ENCODE measurements around the gene TMPRSS4. TPM values are rescaled to one million over a fixed set of nuclear protein-coding genes. Genes with fewer than 3 reads are reported as not detected.

TMPRSS4 gene
- total RNA-seq, 5 donors from 2014 or later (not counting 1 experiment from before 2014, with no cell fraction given), result 0.51 to 0.66 TPM; not detected in 3

GRCh38 chr11:118135051-118135795, 58.3 kb downstream of the TMPRSS4 start:
- Histone ChIP-seq H3K27ac (ENCODE audit: low read length) (no peak overlapping the region), H3K4me1 (ENCODE audit: control insufficient read depth in 1 of 2, extremely low read depth in 1 of 2, insufficient read depth in 2 of 2, low read length in 2 of 2) (no peaks in the 10 kb centered on the region), H3K9me3 (no peaks in the 10 kb centered on the region), H3K27me3 (replicated peaks in 1 of 2; ENCODE audit: control insufficient read depth in 2 of 2, extremely low read depth in 1 of 2, insufficient read depth in 2 of 2, low read length in 1 of 2) (peaks cover 0 to 48% of the 10 kb centered on the region in 2 experiments), H3K36me3 (ENCODE audit: control insufficient read depth in 2 of 2, extremely low read depth in 1 of 2, insufficient read depth in 1 of 2, low read length in 1 of 2) (no peaks in the 10 kb centered on the region), H3K4me3 (ENCODE audit: control insufficient read depth in 1 of 2, extremely low read depth in 1 of 2, low read length in 1 of 2) (no peak overlapping the region)
- Mint-ChIP-seq H3K4me3 (no peak overlapping the region), H3K36me3 (no peaks in the 10 kb centered on the region), H3K4me1 (no peaks in the 10 kb centered on the region), H3K9me3 (no peaks in the 10 kb centered on the region), H3K27ac (no peak overlapping the region), H3K27me3 (peaks cover 16 to 42% of the 10 kb centered on the region in 2 donors)
- ChIA-PET CTCF (no interaction called here), POLR2A (interaction anchor here in 1 of 2 donors (0.7 kb wide), 1 partner anchor 10 kb away, joined by 6 read pairs; no protein-coding TSS in a partner anchor)
- no peak for DNase-seq
- ATAC-seq (replicated peaks in 1 of 4), result no peak
- no CpG with 5 or more reads among the region's 7 CpGs for WGBS (ENCODE audit: insufficient coverage)

GRCh38 chr11:118135796-118136165, 58.9 kb downstream of the TMPRSS4 start:
- no peaks in the 10 kb centered on the region for H3K36me3 ChIP-seq (ENCODE audit: control insufficient read depth in 2 of 2, extremely low read depth in 1 of 2, insufficient read depth in 1 of 2, low read length in 1 of 2)
- H3K27ac ChIP-seq (ENCODE audit: low read length), result no peak overlapping the region
- ATAC-seq (replicated peaks in 1 of 4) (no peak), DNase-seq (no peak)
- CTCF ChIA-PET, result no interaction called here
- no peak overlapping the region for H3K4me3 Mint-ChIP-seq
- H3K36me3 Mint-ChIP-seq, result no peaks in the 10 kb centered on the region
- 100% methylated on average over 1 of the region's 5 CpGs for WGBS (ENCODE audit: insufficient coverage)
- peaks cover 0 to 53% of the 10 kb centered on the region in 2 experiments for H3K27me3 ChIP-seq (replicated peaks in 1 of 2; ENCODE audit: control insufficient read depth in 2 of 2, extremely low read depth in 1 of 2, insufficient read depth in 2 of 2, low read length in 1 of 2)
- no peaks in the 10 kb centered on the region for H3K4me1 Mint-ChIP-seq
- H3K4me1 ChIP-seq (ENCODE audit: control insufficient read depth in 1 of 2, extremely low read depth in 1 of 2, insufficient read depth in 2 of 2, low read length in 2 of 2), result no peaks in the 10 kb centered on the region
- H3K9me3 ChIP-seq, result no peaks in the 10 kb centered on the region
- no peak overlapping the region for H3K27ac Mint-ChIP-seq
- H3K4me3 ChIP-seq (ENCODE audit: control insufficient read depth in 1 of 2, extremely low read depth in 1 of 2, low read length in 1 of 2), result no peak overlapping the region
- no peaks in the 10 kb centered on the region for H3K9me3 Mint-ChIP-seq
- POLR2A ChIA-PET, result interaction anchor here in 1 of 2 donors (0.7 kb wide), 1 partner anchor 9 kb away, joined by 6 read pairs; no protein-coding TSS in a partner anchor
- H3K27me3 Mint-ChIP-seq, result peaks cover 22 to 47% of the 10 kb centered on the region in 2 donors

GRCh38 chr11:118136341-118136740, 59.5 kb downstream of the TMPRSS4 start:
- H3K27me3 Mint-ChIP-seq, result peaks cover 24 to 53% of the 10 kb centered on the region in 2 donors
- Histone ChIP-seq H3K27me3 (replicated peaks in 1 of 2; ENCODE audit: control insufficient read depth in 2 of 2, extremely low read depth in 1 of 2, insufficient read depth in 2 of 2, low read length in 1 of 2) (peaks cover 0 to 58% of the 10 kb centered on the region in 2 experiments), H3K27ac (ENCODE audit: low read length) (no peak overlapping the region), H3K36me3 (ENCODE audit: control insufficient read depth in 2 of 2, extremely low read depth in 1 of 2, insufficient read depth in 1 of 2, low read length in 1 of 2) (no peaks in the 10 kb centered on the region), H3K9me3 (no peaks in the 10 kb centered on the region), H3K4me3 (ENCODE audit: control insufficient read depth in 1 of 2, extremely low read depth in 1 of 2, low read length in 1 of 2) (no peak overlapping the region), H3K4me1 (ENCODE audit: control insufficient read depth in 1 of 2, extremely low read depth in 1 of 2, insufficient read depth in 2 of 2, low read length in 2 of 2) (no peaks in the 10 kb centered on the region)
- ChIA-PET POLR2A (no interaction called here), CTCF (no interaction called here)
- H3K27ac Mint-ChIP-seq, result no peak overlapping the region
- ATAC-seq (replicated peaks in 1 of 4) (no peak), DNase-seq (no peak)
- no peaks in the 10 kb centered on the region for H3K9me3 Mint-ChIP-seq
- no CpG with 5 or more reads among the region's 2 CpGs for WGBS (ENCODE audit: insufficient coverage)
- H3K36me3 Mint-ChIP-seq, result no peaks in the 10 kb centered on the region
- no peaks in the 10 kb centered on the region for H3K4me1 Mint-ChIP-seq
- no peak overlapping the region for H3K4me3 Mint-ChIP-seq

- Mint-ChIP-seq H3K9me3 (no peaks in the 10 kb centered on the region), H3K36me3 (no peaks in the 10 kb centered on the region), H3K4me1 (no peaks in the 10 kb centered on the region), H3K27me3 (peaks cover 27 to 57% of the 10 kb centered on the region in 2 donors), H3K27ac (no peak overlapping the region), H3K4me3 (no peak overlapping the region)
- H3K9me3 ChIP-seq, result no peaks in the 10 kb centered on the region
- no peaks in the 10 kb centered on the region for H3K36me3 ChIP-seq (ENCODE audit: control insufficient read depth in 2 of 2, extremely low read depth in 1 of 2, insufficient read depth in 1 of 2, low read length in 1 of 2)
- WGBS (ENCODE audit: insufficient coverage), result 85% methylated on average over 10 of the region's 10 CpGs
- H3K27ac ChIP-seq (ENCODE audit: low read length), result no peak overlapping the region
- H3K4me1 ChIP-seq (ENCODE audit: control insufficient read depth in 1 of 2, extremely low read depth in 1 of 2, insufficient read depth in 2 of 2, low read length in 2 of 2), result no peaks in the 10 kb centered on the region
- ChIA-PET CTCF (no interaction called here), POLR2A (no interaction called here)
- DNase-seq (no peak), ATAC-seq (replicated peaks in 1 of 4) (no peak)
- H3K27me3 ChIP-seq (replicated peaks in 1 of 2; ENCODE audit: control insufficient read depth in 2 of 2, extremely low read depth in 1 of 2, insufficient read depth in 2 of 2, low read length in 1 of 2), result peaks cover 0 to 60% of the 10 kb centered on the region in 2 experiments
- no peak overlapping the region for H3K4me3 ChIP-seq (ENCODE audit: control insufficient read depth in 1 of 2, extremely low read depth in 1 of 2, low read length in 1 of 2)
These were observed 59.9 kb downstream of the TMPRSS4 start for GRCh38 chr11:118136801-118137200.

- no peak overlapping the region for H3K4me3 ChIP-seq (ENCODE audit: control insufficient read depth in 1 of 2, extremely low read depth in 1 of 2, low read length in 1 of 2)
- Mint-ChIP-seq H3K9me3 (no peaks in the 10 kb centered on the region), H3K27ac (no peak overlapping the region), H3K4me3 (no peak overlapping the region), H3K4me1 (no peaks in the 10 kb centered on the region), H3K27me3 (peaks cover 46 to 71% of the 10 kb centered on the region in 2 donors), H3K36me3 (no peaks in the 10 kb centered on the region)
- POLR2A ChIA-PET, result no interaction called here
- no peaks in the 10 kb centered on the region for H3K4me1 ChIP-seq (ENCODE audit: control insufficient read depth in 1 of 2, extremely low read depth in 1 of 2, insufficient read depth in 2 of 2, low read length in 2 of 2)
- H3K9me3 ChIP-seq, result no peaks in the 10 kb centered on the region
- CTCF ChIA-PET, result interaction anchor here in 1 of 2 donors (0.6 kb wide), 1 partner anchor 264 kb away, joined by 3 read pairs; no protein-coding TSS in a partner anchor
- 56% methylated on average over 8 of the region's 10 CpGs for WGBS (ENCODE audit: insufficient coverage)
- peaks cover 0 to 68% of the 10 kb centered on the region in 2 experiments for H3K27me3 ChIP-seq (replicated peaks in 1 of 2; ENCODE audit: control insufficient read depth in 2 of 2, extremely low read depth in 1 of 2, insufficient read depth in 2 of 2, low read length in 1 of 2)
- H3K27ac ChIP-seq (ENCODE audit: low read length), result no peak overlapping the region
- H3K36me3 ChIP-seq (ENCODE audit: control insufficient read depth in 2 of 2, extremely low read depth in 1 of 2, insufficient read depth in 1 of 2, low read length in 1 of 2), result no peaks in the 10 kb centered on the region
- DNase-seq (no peak), ATAC-seq (replicated peaks in 1 of 4) (no peak)
These were observed 62.1 kb downstream of the TMPRSS4 start for GRCh38 chr11:118138839-118139420.

- no peaks in the 10 kb centered on the region for H3K9me3 Mint-ChIP-seq
- CTCF ChIA-PET, result interaction anchor here (0.6 to 0.7 kb wide), 2 partner anchors 331 to 733 kb away, joined by 3 read pairs; no protein-coding TSS in a partner anchor
- POLR2A ChIA-PET, result no interaction called here
- DNase-seq, result no peak
- no peak for ATAC-seq (replicated peaks in 1 of 4)
- H3K27me3 ChIP-seq (replicated peaks in 1 of 2; ENCODE audit: control insufficient read depth in 2 of 2, extremely low read depth in 1 of 2, insufficient read depth in 2 of 2, low read length in 1 of 2), result peaks cover 0 to 72% of the 10 kb centered on the region in 2 experiments
- no peaks in the 10 kb centered on the region for H3K4me1 Mint-ChIP-seq
- peaks cover 52 to 71% of the 10 kb centered on the region in 2 donors for H3K27me3 Mint-ChIP-seq
- H3K36me3 Mint-ChIP-seq, result no peaks in the 10 kb centered on the region
- H3K9me3 ChIP-seq, result no peaks in the 10 kb centered on the region
- no peak overlapping the region for H3K27ac Mint-ChIP-seq
- H3K36me3 ChIP-seq (ENCODE audit: control insufficient read depth in 2 of 2, extremely low read depth in 1 of 2, insufficient read depth in 1 of 2, low read length in 1 of 2), result no peaks in the 10 kb centered on the region
- H3K27ac ChIP-seq (ENCODE audit: low read length), result no peak overlapping the region
- no CpG with 5 or more reads among the region's 1 CpG for WGBS (ENCODE audit: insufficient coverage)
- no peak overlapping the region for H3K4me3 Mint-ChIP-seq
- no peaks in the 10 kb centered on the region for H3K4me1 ChIP-seq (ENCODE audit: control insufficient read depth in 1 of 2, extremely low read depth in 1 of 2, insufficient read depth in 2 of 2, low read length in 2 of 2)
- H3K4me3 ChIP-seq (ENCODE audit: control insufficient read depth in 1 of 2, extremely low read depth in 1 of 2, low read length in 1 of 2), result no peak overlapping the region
These were observed 62.7 kb downstream of the TMPRSS4 start for GRCh38 chr11:118139578-118139977.
